Stimulated activated naive CD4-positive, alpha-beta T cell treated with Interleukin-2 at 50 U/mL for 16 hours (primary cell): ENCODE results near the gene KIAA0232.
A peak's percentile ranks its signal among the peaks of the same experiment; 100 is the strongest.
"Not testable (repeated sequence)": the region's sequence is repeated elsewhere in the genome, so short reads cannot be mapped to it uniquely, and the experiment has no call there.

ENCODE experiments used
- DNase-seq: peaks from one replicate; lab custom pipeline; 2025; lab: John Stamatoyannopoulos, UW

Gene KIAA0232

DNA sequence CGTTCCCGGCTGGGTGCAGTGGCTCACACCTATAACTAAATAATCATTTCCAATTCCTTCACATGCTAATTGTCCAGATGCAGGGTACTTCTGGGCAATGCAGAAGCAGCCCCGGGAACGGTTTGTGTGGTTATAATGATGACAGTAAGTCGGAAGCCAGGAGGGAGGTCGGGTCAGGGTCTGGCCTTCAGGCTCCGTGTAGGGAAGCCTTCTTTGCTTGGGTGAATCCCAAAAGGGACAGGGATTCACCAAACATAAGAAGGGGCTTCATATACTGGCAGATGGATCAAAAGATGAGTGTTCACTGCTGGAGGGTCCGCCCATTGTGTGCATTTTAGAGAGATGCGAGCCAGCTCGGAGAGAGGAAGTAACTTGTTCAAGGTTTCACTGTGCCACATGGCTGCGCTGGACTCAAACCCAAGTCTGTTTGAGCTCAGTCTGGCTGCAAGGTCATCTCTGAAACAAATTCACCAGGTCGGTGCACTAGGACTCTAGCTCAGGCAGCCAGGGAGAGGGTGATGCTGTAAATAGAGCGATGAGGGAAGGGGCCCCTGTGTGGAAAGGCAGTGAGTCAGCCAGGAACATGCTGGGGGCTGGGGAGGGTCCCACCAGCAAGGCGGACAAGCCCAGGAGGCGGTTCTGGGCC lies 4.8 kb upstream of the KIAA0232 start:
- no peak for DNase-seq

DNA sequence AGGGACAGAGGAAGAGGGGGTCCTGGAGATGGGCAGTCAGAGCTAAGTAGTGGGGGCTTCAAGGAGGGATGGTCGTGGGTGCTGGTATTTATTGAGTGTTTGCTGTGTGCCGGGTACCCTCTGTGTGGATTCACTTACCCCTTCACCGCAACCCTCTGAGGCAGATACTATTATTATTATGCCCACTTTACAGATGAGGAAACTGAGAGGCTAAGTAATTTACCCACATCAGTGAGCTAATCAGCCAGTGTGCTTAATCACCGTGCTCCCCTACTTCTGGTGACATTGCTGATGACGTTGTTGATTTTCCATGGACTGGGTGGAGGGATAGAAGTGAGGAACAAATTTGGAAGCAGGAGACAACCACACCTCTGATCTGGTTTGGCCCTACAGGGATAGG lies 4.1 kb upstream of the KIAA0232 start:
- DNase-seq, result no peak

DNA sequence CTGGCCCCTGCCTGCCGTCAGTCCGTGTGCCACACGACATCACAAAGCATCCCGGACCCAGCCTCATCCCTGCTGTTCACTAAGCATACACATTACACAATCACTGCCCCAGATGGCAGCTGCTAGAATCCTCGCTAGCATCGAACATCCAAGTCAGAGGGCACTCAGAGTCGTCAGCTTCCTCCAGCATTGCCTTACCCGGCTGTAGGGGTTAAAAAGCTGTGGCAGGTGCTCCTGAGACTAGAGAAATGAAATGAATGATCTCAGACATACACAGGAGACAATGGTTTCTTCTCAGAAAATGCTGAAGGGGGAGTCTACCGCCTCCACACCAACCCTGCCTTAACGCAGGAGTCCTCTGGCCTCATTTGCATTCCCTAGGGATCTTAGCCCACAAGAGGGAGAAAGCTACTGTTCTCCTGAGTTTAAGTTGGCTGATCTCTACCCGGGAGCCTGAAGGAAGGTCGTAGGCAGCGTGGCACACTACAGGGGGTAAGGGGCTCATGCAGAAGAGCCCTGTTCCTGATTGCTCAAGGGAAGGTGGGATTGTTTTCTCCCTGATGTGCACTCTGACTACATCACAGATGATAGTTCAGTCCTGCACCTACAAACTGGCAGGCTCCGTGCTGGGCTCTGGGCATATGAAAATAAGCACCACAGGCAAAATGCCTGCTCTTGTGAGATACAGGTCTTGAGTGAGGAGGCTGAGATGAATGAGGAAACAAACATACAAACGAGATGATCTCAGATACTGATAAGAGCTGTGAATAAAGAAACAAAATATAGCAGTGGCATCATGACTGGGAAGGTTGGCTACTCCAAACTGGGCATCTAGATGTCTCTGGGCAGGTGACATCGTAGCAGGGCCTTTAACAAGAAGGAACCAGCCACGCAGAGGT lies 2.6 kb upstream of the KIAA0232 start:
- DNase-seq, result no peak

DNA sequence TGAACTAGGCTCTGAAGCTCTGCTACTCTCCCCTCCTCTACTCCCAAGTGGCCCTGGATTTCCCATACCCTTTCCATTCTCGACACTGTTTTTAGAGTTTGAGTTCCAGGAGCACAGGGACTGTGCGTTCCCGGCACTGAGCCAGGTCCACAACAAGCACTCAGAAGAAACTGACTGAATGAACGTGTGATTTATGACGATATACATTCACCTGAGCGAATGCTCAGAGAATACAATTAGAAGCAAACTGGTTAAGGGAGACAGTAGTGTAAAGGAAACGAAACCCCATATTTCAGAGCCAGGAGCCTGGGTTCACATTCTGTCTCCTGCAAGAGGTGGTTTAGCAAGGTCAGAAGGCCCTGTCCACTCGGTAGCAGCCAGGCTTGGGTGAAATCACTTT lies 1.4 kb upstream of the KIAA0232 start:
- no peak for DNase-seq

DNA sequence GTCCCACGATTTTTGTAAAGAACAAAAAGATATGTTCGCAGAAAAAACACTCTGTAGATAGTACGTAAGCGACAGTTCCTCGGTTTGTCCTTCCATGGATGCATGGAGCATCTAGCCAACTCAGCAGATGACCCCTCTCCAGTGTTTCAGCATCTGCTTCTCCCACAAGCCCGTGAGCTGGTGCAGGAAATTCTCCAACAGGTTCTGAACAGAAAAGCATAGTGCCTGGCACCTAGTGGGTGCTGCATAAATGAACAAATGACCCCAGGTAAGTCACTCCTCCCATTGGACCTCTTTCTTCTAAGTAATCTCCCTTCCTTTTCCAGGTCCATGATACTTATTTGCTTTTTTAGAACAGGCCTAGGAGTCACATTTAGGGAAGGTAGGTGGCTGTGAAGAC lies 966 bp upstream of the KIAA0232 start:
- no peak for DNase-seq

DNA sequence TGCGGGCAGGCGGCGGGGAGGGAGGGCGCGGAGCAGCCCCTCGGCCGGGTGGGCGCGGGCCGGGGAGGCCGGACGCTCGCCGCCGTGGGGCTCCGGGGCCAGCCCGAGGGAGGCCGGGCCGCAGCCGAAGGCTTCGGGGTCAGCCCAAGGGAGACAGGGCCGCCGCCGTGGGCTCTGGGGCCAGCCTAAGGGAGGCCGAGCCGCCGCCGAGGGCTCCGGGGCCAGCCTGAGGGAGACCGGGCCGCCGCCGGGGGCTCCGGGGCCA lies 251 bp downstream of the KIAA0232 start:
- DNase-seq, result no peak

DNA sequence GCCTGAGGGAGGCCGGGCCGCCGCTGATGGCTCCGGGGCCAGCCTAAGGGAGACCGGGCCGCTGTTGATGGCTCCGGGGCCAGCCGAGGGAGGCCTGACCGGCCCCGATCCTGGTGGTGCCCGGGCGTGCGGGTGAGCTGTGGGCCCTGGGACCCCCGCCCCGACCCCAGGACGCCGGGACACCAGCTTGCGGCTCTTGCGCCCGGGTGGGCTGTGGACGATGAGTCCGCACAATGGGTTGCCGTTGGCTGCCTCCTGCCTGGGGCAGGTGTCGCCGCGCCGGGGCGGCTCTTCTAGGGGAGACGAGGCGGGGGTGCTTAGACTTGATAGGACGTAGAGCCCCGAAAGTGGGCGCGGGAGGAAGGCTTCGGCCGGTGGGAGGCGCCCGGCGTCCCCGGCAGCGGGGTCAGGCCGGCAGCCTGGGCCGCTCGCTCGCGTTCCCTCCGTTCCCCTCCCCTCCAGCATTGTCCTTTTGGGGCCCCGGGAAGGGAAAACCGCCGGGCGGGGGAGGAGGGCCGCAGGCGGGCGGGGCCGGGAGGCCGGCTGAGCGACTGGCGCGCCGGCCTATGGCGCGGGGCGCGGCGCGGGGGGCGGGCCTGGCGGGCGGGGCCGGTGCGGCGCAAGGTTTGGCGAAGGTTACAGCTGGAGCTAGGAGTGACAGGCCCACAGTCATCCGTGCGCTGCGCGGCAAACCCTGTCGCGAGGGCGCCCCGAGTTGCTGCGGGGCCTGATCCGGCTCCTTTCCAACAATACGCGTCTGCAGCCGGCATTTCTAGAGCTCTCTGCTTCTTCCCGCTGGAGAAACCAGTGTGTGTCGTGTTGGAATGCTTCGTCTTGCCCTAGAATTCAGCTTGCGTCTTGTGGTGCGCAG lies 819 bp downstream of the KIAA0232 start:
- DNase-seq, result peak; percentile 87

DNA sequence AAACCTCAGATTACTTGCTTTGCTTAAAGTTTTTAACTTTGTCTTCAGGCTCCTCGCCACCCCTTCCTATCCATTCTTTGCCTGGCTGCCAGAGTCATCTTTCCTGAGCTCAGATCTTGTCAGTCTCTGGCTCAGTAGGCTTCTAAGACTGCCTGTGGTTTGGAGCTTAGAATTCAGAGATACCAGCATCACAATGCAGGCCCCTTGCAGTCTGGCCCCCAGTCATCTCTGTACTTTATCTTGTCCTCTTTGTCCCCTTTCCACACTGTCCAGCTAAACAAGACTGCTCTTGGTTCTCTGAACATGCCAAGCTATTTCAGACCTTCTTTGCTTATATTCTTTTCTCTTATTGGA lies 3.0 kb downstream of the KIAA0232 start:
- DNase-seq, result no peak

DNA sequence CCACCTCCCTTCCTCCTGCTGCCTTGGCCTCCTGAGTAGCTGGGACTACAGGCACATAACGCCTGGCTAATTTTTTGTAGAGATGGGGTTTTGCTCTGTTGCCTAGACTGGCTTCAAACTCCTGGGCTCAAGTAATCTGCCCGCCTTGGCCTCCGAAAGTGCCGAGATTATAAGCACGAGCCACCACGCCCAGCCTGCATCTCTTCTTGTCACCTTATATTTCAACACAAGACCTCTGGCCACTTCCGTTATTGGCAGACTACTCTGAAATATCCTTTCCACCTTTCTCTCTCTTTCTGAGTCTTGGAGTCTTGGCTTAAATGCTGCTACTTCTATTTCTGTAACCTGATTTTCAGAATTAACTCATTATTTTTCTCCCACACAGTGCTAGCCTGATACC lies 5.6 kb downstream of the KIAA0232 start:
- no peak for DNase-seq

DNA sequence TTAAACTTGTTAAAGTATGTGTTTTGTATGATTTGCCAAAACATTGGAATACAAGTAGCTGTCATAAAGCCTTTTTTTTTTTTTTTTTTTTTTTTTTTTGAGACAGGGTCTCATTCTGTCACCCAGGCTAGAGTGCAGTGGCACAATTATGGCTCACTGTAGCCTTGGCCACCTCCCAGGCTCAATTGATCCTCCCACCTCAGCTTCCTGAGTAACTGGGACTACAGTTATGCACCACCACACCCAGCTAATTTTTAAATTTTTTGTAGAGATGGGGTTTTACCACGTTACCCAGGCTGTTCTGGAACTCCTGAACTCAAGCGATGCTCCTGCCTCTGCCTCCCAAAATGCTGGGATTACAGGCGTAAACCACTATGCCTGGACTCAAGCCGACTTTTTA lies 8.7 kb downstream of the KIAA0232 start:
- DNase-seq, result not testable (repeated sequence)

DNA sequence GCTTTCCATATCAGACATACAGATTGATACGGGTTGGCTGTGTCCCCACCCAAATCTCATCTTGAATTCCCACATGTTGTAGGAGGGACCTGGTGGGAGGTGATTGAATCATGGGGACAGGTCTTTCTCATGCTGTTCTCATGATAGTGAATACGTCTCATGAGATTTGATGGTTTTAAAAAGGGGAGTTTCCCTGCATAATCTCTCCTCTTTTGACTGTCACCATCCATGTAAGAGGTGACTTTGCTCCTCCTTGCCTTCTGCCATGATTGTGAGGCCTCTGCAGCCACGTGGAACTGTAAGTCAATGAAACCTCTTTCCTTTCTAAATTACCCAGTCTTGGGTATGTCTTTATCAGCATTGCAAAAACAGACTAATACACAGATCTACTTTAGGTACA lies 9.3 kb downstream of the KIAA0232 start:
- DNase-seq, result not testable (repeated sequence)

DNA sequence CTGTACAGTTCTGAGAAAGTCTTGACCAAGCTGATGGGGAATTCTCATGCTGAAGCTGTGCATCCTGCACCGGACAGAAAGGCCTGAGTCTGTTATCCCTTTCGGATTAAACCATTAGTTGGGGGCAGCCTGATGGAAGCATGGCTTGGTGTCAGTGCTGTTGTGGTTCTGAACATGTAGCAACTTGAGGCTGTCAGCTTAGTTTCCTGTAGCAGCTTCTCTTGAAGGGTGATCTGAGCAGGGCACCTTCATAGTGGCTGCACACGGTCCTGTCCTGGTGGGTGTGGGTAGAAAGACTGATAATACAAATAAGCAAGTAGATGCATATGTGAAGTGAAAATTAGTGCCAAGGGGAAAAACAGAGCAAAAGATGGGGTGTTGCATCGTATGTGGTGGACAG lies 11.7 kb downstream of the KIAA0232 start:
- no peak for DNase-seq

DNA sequence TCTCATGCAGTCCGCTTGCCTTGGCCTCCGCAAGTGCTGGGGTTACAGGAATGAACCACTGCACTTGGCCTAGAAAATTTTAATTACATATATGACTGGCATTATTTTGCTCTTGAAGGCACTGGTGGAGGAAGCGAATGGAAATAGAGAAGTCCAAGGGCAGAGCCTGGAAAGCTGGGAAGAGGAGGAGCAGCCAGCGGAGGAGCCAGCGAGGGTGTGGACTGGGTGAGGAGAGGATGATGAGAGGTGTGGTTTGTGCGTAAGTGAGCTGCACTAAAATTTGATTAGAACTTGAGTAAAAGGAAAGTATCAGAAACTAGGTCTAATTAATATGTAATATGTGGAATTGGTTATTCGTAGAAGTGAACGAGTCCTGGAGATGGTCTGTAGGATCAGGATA lies 13.3 kb downstream of the KIAA0232 start:
- DNase-seq, result no peak

DNA sequence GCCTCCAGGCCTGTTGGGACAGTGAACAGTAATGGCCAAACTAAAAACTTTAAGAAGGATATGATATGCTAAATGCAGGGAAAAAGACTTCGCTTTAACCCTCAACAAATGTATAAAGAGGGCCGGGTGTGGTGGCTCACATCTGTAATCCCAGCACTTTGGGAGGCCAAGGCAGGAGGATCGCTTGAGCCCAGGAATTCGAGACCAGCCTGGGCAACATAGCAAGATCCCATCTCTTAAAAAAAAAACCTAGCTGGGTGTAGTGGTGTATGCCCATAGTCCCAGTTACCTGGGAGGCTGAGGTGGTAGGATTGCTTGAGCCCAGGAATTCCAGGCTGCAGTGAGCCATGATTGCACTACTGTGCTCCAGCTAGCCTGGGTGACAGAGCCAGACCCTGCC lies 14.8 kb downstream of the KIAA0232 start:
- not testable (repeated sequence) for DNase-seq

DNA sequence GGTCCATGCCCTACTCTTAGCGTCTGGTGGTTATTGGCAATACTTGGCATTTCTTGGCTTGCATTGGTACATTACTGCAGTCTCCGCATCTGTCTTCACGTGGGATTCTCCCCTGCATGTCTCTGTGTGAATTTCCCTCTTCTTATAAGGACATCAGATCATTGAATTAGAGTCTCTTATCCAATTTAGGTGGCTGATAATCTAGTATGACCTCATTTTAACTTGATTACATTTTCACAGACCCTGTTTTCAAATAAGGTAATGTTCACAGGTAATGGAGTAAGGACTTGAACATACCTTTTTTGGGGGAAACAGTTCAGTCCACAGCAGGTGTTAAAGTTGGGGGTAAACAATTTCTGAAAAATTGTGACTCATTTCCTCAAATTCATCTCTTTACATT lies 16.6 kb downstream of the KIAA0232 start:
- DNase-seq, result no peak

DNA sequence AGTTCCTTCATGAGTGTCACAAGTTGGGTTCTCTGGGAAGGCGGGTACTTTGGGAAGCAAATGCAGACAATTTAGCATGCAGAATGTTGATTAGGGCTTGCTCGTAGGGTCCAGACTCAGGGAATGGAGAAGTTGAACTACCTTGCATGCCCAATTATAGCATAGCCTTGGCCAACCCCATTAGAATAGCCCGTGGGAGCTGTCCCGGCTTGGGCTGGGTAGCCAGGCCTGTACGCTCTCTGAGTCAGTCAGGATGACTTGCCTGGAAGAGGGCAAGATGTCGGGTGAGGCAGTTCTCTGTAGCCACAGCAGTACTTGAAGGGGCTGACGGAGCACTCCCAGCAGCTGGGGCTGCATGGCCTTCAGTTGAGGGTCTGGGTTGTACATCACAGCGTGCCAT lies 19.5 kb downstream of the KIAA0232 start:
- DNase-seq, result no peak

DNA sequence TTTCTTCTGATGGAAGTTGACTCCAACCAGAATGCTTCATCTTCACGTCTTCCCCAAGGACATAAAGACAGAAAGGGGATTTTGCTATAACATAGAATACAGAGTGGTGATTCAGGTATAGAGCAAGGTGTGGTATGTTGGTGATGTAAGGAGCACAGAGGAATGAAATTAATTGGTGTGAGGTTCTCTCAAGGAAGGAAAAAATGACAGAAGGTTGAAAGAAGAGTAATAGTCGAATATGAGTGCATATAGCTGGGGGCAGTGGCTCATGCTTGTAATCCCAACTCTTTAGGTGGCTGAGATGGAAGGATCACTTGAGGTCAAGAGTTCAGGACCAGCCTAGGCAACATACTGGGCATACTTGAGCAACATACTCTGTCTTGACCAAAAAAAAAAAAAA lies 20.1 kb downstream of the KIAA0232 start:
- DNase-seq, result no peak

DNA sequence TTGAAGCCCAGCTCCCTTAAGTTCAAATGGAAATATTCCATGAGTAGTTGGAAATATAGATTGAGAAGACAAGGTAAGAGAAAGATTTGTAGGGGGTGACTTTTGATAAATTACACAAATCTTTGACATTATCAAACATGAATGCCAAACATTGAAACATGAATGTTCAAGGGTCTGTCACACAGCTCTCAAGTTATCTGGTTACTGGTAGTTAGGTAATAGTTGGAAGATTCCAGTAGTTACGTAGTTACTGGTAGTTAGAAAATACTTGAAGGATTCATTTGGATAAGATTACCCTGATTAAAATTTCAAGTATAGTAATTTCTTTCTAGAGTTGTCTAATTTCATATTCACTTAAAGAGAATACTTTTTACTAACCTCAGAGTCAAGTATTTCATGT lies 20.7 kb downstream of the KIAA0232 start:
- no peak for DNase-seq

DNA sequence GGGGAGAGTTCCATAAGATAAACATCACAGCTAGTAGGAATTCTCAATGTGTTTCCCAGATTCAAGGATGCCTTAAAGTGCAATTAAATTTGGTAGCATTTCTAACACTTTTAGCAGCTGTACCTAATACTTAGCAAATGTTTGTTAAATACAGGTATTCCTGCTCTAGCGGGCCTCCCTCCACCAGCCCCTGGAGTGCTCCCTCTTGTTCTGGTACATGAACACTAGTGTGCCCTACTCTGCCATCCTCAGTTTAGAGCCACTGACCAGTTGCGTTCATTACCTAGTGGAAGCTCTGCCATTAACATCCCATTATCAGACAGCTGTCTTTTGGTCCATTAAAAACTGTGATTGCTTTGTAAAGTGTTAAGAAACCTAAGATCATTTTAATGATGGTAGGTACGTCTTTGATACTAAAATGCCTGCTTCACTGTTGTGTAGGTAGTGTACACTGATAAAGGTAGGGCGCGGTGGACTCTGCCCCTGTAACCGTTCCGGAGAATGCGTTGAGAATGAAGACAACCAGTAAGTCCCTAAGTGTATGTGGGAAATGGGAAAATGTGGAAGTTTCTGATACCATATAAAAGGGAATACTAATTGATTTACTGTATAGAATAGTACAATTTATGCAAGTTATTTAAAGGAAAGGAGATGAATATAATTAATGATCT lies 21.7 kb downstream of the KIAA0232 start:
- DNase-seq, result no peak

DNA sequence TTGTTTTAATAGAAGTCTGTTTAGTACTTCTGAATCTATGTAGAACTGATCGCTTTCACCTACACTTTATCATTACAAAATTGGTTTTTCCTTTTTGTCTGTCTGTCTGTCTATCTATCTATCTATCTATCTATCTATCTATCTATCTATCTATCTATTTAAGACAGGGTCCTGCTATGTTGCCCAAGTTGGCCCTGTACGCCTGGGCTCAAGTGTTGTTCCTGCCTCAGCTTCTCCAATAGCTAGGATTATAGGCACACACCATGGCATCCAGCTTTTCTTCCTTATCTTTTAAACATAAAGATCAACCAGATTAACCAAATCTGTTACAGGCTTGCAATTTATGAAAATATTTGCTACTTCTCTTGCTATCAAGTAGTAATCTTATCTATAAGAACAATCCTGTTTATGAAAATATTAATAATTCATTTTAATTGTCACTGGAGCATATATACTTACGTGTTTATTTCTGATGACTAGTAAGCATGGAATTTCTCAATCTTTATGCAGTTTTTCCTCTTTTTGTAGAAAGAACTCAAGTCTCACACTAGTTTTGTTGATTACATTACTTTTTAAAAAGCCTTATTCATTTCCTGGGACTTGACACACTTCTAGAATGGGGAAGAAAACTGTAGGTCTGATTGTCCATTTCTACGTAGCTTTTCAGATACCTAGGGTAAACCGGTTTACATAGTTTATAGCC lies 24.5 kb downstream of the KIAA0232 start:
- no peak for DNase-seq

DNA sequence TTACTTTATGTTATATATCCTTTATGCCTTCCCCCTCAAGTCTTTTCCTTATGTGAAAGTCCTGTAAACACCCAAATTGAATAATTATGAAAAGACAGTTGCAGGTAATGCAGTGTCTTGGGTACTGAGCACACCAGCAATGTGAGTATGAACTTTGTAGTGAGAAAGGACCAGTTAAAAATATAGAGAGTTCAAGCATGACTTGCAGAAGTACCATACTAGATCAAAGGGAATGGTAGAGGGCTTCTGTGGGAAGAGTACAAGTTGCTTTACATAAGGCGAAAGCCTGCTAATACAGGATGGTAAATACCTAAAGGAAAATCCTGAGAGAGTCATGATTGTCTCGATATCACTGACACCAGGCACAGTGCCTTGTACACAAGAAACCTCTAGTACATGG lies 25.7 kb downstream of the KIAA0232 start:
- no peak for DNase-seq

DNA sequence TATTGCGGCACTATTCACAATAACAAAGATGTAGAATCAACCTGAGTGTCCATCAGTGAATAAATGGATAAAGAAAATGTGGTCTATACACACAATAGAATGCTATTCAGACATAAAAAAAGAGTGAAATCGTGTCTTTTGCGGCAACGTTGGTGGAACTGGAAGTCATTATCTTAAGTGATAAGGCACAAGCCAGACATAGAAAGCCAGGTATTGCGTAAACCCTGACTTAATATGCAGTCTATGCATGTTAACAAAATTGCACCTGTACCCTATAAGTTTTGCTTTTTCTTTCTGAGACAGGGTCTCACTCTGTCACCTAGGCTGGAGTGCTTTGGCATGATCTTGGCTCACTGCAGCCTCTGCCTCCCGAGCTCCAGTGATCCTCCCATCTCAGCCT lies 28.6 kb downstream of the KIAA0232 start:
- no peak for DNase-seq
